HG03097 (cell line): Measurements from ENCODE around the gene OSMR.
"Not testable (repeated sequence)": the region's sequence is repeated elsewhere in the genome, so short reads cannot be mapped to it uniquely, and the experiment has no call there.

ENCODE experiments used
- ATAC-seq: cut with Tn5 transposase; IDR thresholded peaks from one replicate; pipeline ENCODE4 v1.9.1; 2021; ENCODE audit not compliant: unreplicated experiment, low FRiP score

Gene OSMR

GRCh38 chr5:38830521-38831051 is 15.2 kb upstream of the OSMR start:
- ATAC-seq = no peak

GRCh38 chr5:38831117-38831516 is 14.7 kb upstream of the OSMR start:
- no peak for ATAC-seq

GRCh38 chr5:38831909-38832308 is 13.9 kb upstream of the OSMR start:
- ATAC-seq = no peak

- no peak for ATAC-seq
Measured at GRCh38 chr5:38832810-38833209, 13.0 kb upstream of the OSMR start.

GRCh38 chr5:38835887-38836286 is 9.9 kb upstream of the OSMR start:
- no peak for ATAC-seq

GRCh38 chr5:38837416-38837815 is 8.4 kb upstream of the OSMR start:
- ATAC-seq = no peak

- ATAC-seq = no peak
Measured at GRCh38 chr5:38837932-38838331, 7.9 kb upstream of the OSMR start.

- ATAC-seq = no peak
Measured at GRCh38 chr5:38843665-38844064, 2.1 kb upstream of the OSMR start.

- ATAC-seq = no peak
Measured at GRCh38 chr5:38846379-38847011, 683 bp downstream of the OSMR start.

- ATAC-seq = no peak
Measured at GRCh38 chr5:38847559-38848347, 1.9 kb downstream of the OSMR start.

GRCh38 chr5:38848637-38849036 is 2.8 kb downstream of the OSMR start:
- no peak for ATAC-seq

GRCh38 chr5:38851640-38852039 is 5.8 kb downstream of the OSMR start:
- ATAC-seq = not testable (repeated sequence)

GRCh38 chr5:38853753-38854470 is 8.1 kb downstream of the OSMR start:
- no peak for ATAC-seq

- ATAC-seq = no peak
Measured at GRCh38 chr5:38854907-38855306, 9.1 kb downstream of the OSMR start.

GRCh38 chr5:38856660-38857059 is 10.8 kb downstream of the OSMR start:
- ATAC-seq = no peak

GRCh38 chr5:38858839-38859238 is 13.0 kb downstream of the OSMR start:
- no peak for ATAC-seq

- not testable (repeated sequence) for ATAC-seq
Measured at GRCh38 chr5:38861986-38862770, 16.4 kb downstream of the OSMR start.

GRCh38 chr5:38866362-38867031 is 20.7 kb downstream of the OSMR start:
- ATAC-seq = no peak

- no peak for ATAC-seq
Measured at GRCh38 chr5:38867032-38867398, 21.2 kb downstream of the OSMR start.

- no peak for ATAC-seq
Measured at GRCh38 chr5:38867416-38867815, 21.6 kb downstream of the OSMR start.
